Muscle of leg (tissue), 11 donors: Measurements from ENCODE around the gene RAB10. TPM values are rescaled to one million over a fixed set of nuclear protein-coding genes. Genes with fewer than 3 reads are reported as not detected.

Source experiments
- DNase-seq: peaks from one replicate; pipeline ENCODE4 v3.0.0; 2013
- H3K27ac ChIP-seq: one replicate; pipeline ENCODE4 v1.5.1; 2013; ENCODE audit warnings: mild to moderate bottlenecking, low read length, control low read depth
- H3K27me3 ChIP-seq: one replicate; pipeline ENCODE4 v1.6.1; 2013; ENCODE audit warnings: low read length; ENCODE audit not compliant: control insufficient read depth, insufficient read depth
- H3K36me3 ChIP-seq: one replicate; pipeline ENCODE4 v1.6.1; 2013; ENCODE audit warnings: low read length; ENCODE audit not compliant: control insufficient read depth, insufficient read depth
- H3K4me1 ChIP-seq: one replicate; pipeline ENCODE4 v1.6.1; 2013; ENCODE audit warnings: low read length; ENCODE audit not compliant: control insufficient read depth, insufficient read depth
- H3K4me3 ChIP-seq: one replicate; pipeline ENCODE4 v1.5.1; 2013; ENCODE audit warnings: low read length, control low read depth
- H3K9me3 ChIP-seq: replicated peaks from 2 replicates; pipeline ENCODE4 v1.6.1; 2013; ENCODE audit warnings: low read depth, low read length; ENCODE audit not compliant: control insufficient read depth
- WGBS: methylation state at CpG from one replicate; pipeline ENCODE4 v1.1.5; 2013; ENCODE audit warnings: missing lambda C conversion rate; ENCODE audit not compliant: insufficient coverage; 5-methylcytosine and 5-hydroxymethylcytosine counted together
- polyA plus RNA-seq, 8 donors: library from polyadenylated mRNA; unstranded; fragments of 120-200 nt; gene quantifications; one replicate each; pipeline versions ENCODE4 v1.2.1 to v1.2.3, GENCODE V29; 2013; ENCODE audit warnings: inconsistent platforms in 1 of 8, low replicate concordance in 1 of 8; ENCODE audit not compliant: insufficient read length in 8 of 8, insufficient read depth in 1 of 8
- total RNA-seq: library from RNA; stranded (reverse); fragments of 120-200 nt; gene quantifications from one replicate; pipeline ENCODE4 v1.2.4, GENCODE V29; 2013

RAB10 gene
- total and polyA plus RNA-seq, 9 donors = 50.5 to 107 (median 95.3) TPM

DNA sequence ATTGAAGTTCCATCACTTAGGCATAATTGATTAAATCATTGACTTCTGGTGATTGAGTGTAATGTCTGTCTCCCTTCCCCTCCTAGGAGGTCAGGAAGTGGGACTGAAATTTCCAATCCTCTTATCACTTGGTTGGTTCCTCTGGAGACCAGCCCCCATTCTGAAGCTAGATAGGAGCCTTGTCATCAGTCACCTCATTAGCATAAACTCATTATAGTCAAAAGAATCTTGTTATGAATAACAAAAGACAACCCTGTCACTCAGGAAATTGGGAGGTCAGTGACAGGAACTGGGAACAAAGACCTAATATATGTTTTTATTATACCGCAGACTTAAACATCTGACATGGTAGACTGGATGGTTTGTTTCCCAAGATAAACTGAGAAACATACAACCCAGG, 78.3 kb downstream of the RAB10 start:
- H3K36me3 ChIP-seq = peaks cover 26% of the 10 kb centered on the region
- no peaks in the 10 kb centered on the region for H3K4me1 ChIP-seq
- no peaks in the 10 kb centered on the region for H3K27me3 ChIP-seq
- H3K27ac ChIP-seq = no peak overlapping the region
- DNase-seq = no peak
- H3K4me3 ChIP-seq = no peak overlapping the region
- H3K9me3 ChIP-seq = no peaks in the 10 kb centered on the region
- WGBS = no CpG with 5 or more reads among the region's 1 CpG

DNA sequence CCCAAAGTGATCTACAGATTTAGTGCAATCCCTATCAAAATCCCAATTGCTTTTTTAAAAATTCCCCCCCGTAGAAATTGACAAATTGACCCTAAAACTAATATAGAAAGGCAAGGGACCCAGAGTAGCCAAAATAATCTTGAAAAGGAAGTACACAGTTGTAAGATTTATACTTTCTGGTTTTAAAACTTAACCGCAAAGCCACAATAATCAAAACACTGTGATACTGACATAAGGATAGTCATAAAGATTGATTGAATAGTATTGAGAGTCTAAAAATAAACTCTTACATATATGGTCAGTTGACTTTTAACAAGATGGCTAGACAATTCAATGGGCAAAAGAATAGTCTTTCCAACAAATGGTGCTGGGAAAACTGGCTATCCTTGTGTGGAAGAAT, 80.3 kb downstream of the RAB10 start:
- no CpG with 5 or more reads among the region's 2 CpGs for WGBS
- Histone ChIP-seq H3K27ac (no peak overlapping the region), H3K4me1 (no peaks in the 10 kb centered on the region), H3K36me3 (peaks cover 29% of the 10 kb centered on the region), H3K9me3 (no peaks in the 10 kb centered on the region), H3K4me3 (no peak overlapping the region), H3K27me3 (no peaks in the 10 kb centered on the region)
- DNase-seq = no peak

DNA sequence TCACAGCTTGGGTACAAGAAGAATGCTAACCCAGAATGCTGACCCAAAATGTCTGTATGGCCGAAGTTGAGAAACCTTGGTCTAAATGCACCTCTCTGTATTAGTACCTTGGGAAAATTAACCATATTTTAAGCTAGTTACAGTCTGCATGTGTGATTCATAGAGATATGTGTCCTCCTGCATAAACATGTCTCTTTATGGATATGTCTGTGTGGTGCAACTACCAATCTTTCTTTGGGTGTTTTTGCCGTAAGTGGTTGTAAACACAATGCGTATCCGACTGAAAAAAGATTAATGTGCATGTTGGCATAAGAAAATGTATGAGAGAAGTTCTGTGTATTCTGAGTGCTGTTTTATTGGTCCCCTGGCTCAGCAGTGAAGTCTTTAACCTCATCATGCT, 84.8 kb downstream of the RAB10 start:
- no peak for DNase-seq
- no peak overlapping the region for H3K4me3 ChIP-seq
- H3K9me3 ChIP-seq = no peaks in the 10 kb centered on the region
- peaks cover 3% of the 10 kb centered on the region for H3K4me1 ChIP-seq
- WGBS = 32% methylated on average over 2 of the region's 4 CpGs
- no peaks in the 10 kb centered on the region for H3K27me3 ChIP-seq
- no peak overlapping the region for H3K27ac ChIP-seq
- peaks cover 7% of the 10 kb centered on the region for H3K36me3 ChIP-seq

DNA sequence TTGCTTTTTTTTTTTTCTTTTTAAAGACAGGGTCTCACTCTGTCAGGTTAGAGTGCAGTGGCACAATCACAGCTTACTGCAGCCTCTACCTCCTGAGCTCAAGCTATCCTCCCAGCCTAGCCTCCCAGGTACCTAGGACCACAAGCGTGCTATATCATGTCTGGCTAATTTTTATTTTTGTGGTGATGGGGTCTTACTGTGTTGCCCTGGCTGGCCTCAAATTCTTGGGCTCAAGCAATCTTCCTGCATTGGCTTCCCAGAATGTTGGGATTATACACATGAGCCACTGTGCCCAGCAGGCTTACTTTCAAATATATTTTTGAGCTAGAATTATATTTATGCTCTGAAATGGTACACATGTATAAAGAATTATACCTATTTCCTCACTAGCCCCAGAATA, 85.6 kb downstream of the RAB10 start:
- H3K36me3 ChIP-seq = peaks cover 7% of the 10 kb centered on the region
- H3K4me3 ChIP-seq = no peak overlapping the region
- no peak for DNase-seq
- H3K4me1 ChIP-seq = peaks cover 3% of the 10 kb centered on the region
- no CpG with 5 or more reads among the region's 1 CpG for WGBS
- no peaks in the 10 kb centered on the region for H3K27me3 ChIP-seq
- H3K27ac ChIP-seq = no peak overlapping the region
- H3K9me3 ChIP-seq = no peaks in the 10 kb centered on the region

DNA sequence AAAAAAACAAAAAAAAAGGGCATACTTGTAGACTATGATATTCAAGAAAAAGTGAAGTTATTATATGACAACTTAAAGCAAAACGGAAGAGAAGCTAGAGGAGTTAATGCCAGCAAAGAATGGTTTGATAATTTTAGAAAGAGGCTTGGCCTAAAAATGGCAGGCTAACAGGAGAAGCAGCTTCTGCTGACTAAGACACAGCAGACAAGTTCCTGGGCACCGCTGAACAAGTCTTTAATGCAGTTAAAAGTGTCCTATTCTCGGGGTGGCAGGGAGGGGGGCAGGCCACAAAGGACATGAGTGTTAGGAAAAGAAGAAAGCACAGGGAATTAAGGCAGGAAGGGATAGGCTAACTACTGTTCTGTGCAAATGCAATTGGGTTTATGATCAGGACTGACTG, 88.7 kb downstream of the RAB10 start:
- WGBS = 78% methylated on average over 3 of the region's 3 CpGs
- no peak overlapping the region for H3K4me3 ChIP-seq

DNA sequence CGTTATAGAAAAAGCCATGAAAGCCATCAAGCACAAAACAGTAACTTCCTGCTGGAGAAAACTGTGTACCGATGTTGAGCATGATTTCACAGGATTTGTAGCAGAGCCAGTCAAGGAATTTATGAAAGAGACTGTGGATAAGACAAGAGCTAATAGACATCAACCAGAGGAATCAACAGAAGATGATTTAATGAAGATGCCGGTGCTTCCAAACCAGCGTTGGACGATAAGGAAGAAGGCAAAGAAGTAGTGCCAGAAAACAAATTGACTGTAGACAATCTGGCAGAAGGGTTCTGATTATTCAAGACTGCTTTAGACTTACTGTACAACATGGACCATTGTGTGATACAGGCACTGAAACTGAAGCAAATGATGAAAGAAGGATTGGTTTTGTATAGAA, 89.5 kb downstream of the RAB10 start:
- Histone ChIP-seq H3K36me3 (peaks cover 14% of the 10 kb centered on the region), H3K27me3 (no peaks in the 10 kb centered on the region), H3K9me3 (no peaks in the 10 kb centered on the region), H3K27ac (no peak overlapping the region), H3K4me1 (peaks cover 7% of the 10 kb centered on the region), H3K4me3 (no peak overlapping the region)
- WGBS = 90% methylated on average over 2 of the region's 5 CpGs
- no peak for DNase-seq

More for the DNA sequence above, 88.7 kb downstream of the RAB10 start:
- no peaks in the 10 kb centered on the region for H3K27me3 ChIP-seq
- DNase-seq = peak; percentile 50
- peaks cover 7% of the 10 kb centered on the region for H3K36me3 ChIP-seq
- H3K9me3 ChIP-seq = no peaks in the 10 kb centered on the region
- peaks cover 7% of the 10 kb centered on the region for H3K4me1 ChIP-seq
- H3K27ac ChIP-seq = no peak overlapping the region

DNA sequence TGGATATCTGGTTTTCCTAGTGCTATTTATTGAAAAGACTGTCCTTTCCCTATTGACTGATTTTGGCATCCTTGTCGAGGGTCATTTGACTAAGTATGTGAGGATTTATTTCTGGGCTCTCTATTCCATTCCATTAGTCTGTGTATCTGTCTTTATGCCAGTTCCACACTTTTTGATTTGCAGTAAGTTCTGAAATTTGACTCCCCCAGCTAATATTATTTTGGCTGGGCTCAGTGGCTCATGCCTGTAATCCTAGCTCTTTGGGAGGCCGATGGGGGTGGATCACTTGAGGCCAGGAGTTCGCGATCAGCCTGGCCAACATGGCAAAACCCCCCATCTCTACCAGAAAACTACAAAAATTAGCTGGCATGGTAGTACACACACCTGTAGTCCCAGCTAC, 92.2 kb downstream of the RAB10 start:
- Histone ChIP-seq H3K4me1 (peaks cover 7% of the 10 kb centered on the region), H3K9me3 (no peaks in the 10 kb centered on the region), H3K27ac (no peak overlapping the region), H3K4me3 (no peak overlapping the region), H3K36me3 (peaks cover 14% of the 10 kb centered on the region), H3K27me3 (no peaks in the 10 kb centered on the region)
- peak; percentile 72 for DNase-seq
- WGBS = 40% methylated on average over 2 of the region's 4 CpGs

DNA sequence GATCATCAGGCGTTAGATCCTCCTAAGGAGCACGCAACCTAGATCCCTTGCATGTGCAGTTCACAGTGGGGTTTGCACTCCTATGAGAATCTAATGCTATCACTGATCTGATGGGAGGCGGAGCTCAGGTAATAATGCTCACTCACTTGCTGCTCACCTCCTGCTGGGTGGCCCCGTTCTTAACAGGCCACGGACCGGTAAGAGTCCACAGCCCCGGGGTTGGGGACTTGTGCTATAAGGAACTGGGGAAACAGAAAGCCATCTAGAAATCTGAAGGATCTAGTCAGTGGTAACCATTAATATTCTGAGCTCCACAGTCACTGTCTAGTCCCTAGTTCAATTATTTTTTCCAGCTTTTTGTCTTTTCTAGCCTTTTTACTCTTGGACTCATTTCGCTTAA, 94.3 kb downstream of the RAB10 start:
- H3K4me1 ChIP-seq = peaks cover 3% of the 10 kb centered on the region
- H3K4me3 ChIP-seq = no peak overlapping the region
- H3K9me3 ChIP-seq = no peaks in the 10 kb centered on the region
- no peak for DNase-seq
- H3K27ac ChIP-seq = no peak overlapping the region
- no peaks in the 10 kb centered on the region for H3K27me3 ChIP-seq
- peaks cover 12% of the 10 kb centered on the region for H3K36me3 ChIP-seq
- WGBS = 85% methylated on average over 4 of the region's 8 CpGs

DNA sequence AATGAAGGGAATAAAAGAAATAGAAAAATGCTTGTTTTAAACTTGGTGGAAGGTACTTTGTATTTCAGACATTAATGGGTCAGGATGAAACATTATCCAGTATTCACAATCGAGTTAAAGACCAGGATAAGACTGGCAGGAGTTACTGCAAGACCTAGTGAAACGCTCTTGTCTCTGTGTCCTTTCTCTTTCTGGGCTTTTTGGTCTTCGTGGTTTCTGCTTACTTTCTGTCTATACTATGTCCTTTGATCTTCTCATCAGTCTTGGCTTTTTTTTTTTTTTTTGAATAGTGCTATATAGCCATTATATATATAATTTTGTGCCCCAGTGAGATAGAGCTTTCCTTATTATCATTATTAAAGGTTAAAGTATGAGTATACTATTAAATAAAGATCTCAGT, 96.9 kb downstream of the RAB10 start:
- Histone ChIP-seq H3K4me3 (no peak overlapping the region), H3K4me1 (peaks cover 3% of the 10 kb centered on the region), H3K27ac (no peak overlapping the region), H3K9me3 (no peaks in the 10 kb centered on the region), H3K27me3 (no peaks in the 10 kb centered on the region), H3K36me3 (peaks cover 14% of the 10 kb centered on the region)
- no CpG with 5 or more reads among the region's 3 CpGs for WGBS
- no peak for DNase-seq

DNA sequence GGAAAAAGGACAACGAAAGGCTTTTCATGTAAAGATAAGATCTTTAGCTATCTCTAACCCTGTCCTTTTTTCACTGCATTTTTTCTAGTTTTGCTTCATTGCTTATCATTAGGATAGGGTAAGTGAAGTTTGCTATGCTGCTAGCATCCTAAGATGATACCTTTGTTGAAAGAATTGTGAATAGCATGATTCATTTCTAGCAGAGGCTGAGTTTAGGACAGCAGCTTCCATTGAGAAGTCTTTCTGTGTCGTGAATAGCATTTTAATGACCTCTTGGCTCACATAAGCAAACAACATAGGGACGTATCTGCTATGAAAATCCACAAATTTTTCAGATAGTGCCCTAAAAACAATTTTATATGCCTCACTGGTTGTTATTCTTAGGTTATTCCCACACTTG, 102.6 kb downstream of the RAB10 start:
- H3K27ac ChIP-seq = no peak overlapping the region
- H3K4me1 ChIP-seq = no peaks in the 10 kb centered on the region
- DNase-seq = no peak
- H3K36me3 ChIP-seq = peaks cover 5% of the 10 kb centered on the region
- H3K4me3 ChIP-seq = no peak overlapping the region
- H3K9me3 ChIP-seq = no peaks in the 10 kb centered on the region
- WGBS = no CpG with 5 or more reads among the region's 3 CpGs
- no peaks in the 10 kb centered on the region for H3K27me3 ChIP-seq
